Measurements from ENCODE around the gene ERCC3. TPM values are rescaled to one million over a fixed set of nuclear protein-coding genes. Genes with fewer than 3 reads are reported as not detected.

Gene ERCC3
- total RNA-seq, 1 experiment from 2014 or later = 52.7 TPM

DNA sequence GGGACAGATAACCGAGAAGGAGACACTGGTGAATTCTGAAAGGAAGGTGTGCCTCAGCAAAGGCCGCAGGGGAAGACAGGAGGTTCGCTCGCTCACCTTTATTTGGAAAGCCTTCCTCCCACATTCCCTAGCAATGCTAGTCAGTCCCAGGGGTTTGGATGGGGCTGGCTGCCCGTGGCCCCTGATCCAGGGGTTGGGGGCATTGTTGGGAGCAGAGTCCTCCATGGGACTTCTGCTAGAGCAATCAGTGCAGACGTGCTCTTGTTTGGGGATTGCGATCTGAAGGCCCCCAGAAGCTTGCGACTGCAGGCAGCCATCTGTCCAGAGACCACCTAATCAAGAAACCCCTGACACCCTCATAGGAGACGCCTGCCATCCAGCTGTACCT lies 67.8 kb downstream of the ERCC3 start:
- Histone ChIP-seq H3K9me3 (ENCODE audit: control insufficient read depth in 1 of 2, insufficient read depth in 1 of 2, low read depth in 1 of 2, low read length in 2 of 2) (peaks cover 0 to 3% of the 10 kb centered on the region in 2 experiments; a peak in 1 of 4 replicates), H2AFZ (ENCODE audit: low read depth, low read length, poor library complexity, severe bottlenecking) (no peak overlapping the region), H3K27ac (ENCODE audit: low read depth, low read length) (no peak overlapping the region), H3K27me3 (ENCODE audit: insufficient read depth, low read length) (no peaks in the 10 kb centered on the region), H3K4me1 (ENCODE audit: control insufficient read depth in 1 of 2, insufficient read depth in 2 of 2, low read length in 2 of 2) (peaks cover 3 to 8% of the 10 kb centered on the region in 2 experiments; a peak in 2 of 4 replicates), H3K79me2 (ENCODE audit: insufficient read depth, low read length) (no peaks in the 10 kb centered on the region), H3K36me3 (ENCODE audit: control insufficient read depth in 1 of 2, insufficient read depth in 2 of 2, low read length in 2 of 2) (no peaks in the 10 kb centered on the region), H3K4me2 (ENCODE audit: low read length) (peak overlapping the region; percentile 34; the same call in 1 of the 2 replicates), H4K20me1 (ENCODE audit: insufficient read depth) (no peaks in the 10 kb centered on the region), H3K4me3 (replicated peaks in 1 of 2; ENCODE audit: low read depth in 1 of 2, low read length in 2 of 2) (no peak overlapping the region), H3K9ac (ENCODE audit: low read length) (no peak overlapping the region), H3K9me2 (ENCODE audit: insufficient read depth) (no peaks in the 10 kb centered on the region)
- RAD21 ChIA-PET (ENCODE audit: low non-redundant PET in 1 of 2, low total read pairs in 2 of 2, uncharacterized antibody in 2 of 2, unreplicated experiment in 2 of 2) = no interaction called here
- DNase-seq (ENCODE audit: low read depth, low spot score) (no peak), ATAC-seq (no peak)
- intact Hi-C loops (cut with micrococcal nuclease) = no loop called here
- CTCF ChIA-PET = no interaction called here
- POLR2A ChIA-PET = no interaction called here
- no TSS peak for BruUV-seq (replicated peaks)
- TF ChIP-seq, protein P1, sequence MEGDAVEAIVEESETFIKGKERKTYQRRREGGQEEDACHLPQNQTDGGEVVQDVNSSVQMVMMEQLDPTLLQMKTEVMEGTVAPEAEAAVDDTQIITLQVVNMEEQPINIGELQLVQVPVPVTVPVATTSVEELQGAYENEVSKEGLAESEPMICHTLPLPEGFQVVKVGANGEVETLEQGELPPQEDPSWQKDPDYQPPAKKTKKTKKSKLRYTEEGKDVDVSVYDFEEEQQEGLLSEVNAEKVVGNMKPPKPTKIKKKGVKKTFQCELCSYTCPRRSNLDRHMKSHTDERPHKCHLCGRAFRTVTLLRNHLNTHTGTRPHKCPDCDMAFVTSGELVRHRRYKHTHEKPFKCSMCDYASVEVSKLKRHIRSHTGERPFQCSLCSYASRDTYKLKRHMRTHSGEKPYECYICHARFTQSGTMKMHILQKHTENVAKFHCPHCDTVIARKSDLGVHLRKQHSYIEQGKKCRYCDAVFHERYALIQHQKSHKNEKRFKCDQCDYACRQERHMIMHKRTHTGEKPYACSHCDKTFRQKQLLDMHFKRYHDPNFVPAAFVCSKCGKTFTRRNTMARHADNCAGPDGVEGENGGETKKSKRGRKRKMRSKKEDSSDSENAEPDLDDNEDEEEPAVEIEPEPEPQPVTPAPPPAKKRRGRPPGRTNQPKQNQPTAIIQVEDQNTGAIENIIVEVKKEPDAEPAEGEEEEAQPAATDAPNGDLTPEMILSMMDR (IDR thresholded peaks at IDR 0.05 in 2 of 3, conservative IDR thresholded peaks at IDR 0.05 in 1 of 3; ENCODE audit: borderline replicate concordance in 1 of 3, insufficient read depth in 1 of 3, low read depth in 2 of 3, low read length in 2 of 3) = no peak
- TF ChIP-seq POLR2A (IDR thresholded peaks at IDR 0.05; ENCODE audit: borderline replicate concordance, extremely low read depth, insufficient read depth, insufficient read length) (no peak), RAD21 (IDR thresholded peaks at IDR 0.05; ENCODE audit: low read depth) (no peak), TCF7L2 (IDR thresholded peaks at IDR 0.05; ENCODE audit: borderline replicate concordance, extremely low read depth, insufficient read depth, insufficient read length) (no peak), YY1 (IDR thresholded peaks at IDR 0.05; ENCODE audit: extremely low read depth, insufficient replicate concordance, low read depth, low read length) (no peak), ZNF274 (IDR thresholded peaks at IDR 0.05; ENCODE audit: low read depth, low read length) (no peak), SP1 (IDR thresholded peaks at IDR 0.05; ENCODE audit: low read depth) (no peak), SRF (IDR thresholded peaks at IDR 0.05; ENCODE audit: low read depth) (no peak), EZH2 (IDR thresholded peaks at IDR 0.05) (no peak), SIN3A (IDR thresholded peaks at IDR 0.05; ENCODE audit: low read depth) (no peak), CBX3 (IDR thresholded peaks at IDR 0.05; ENCODE audit: low read depth) (no peak), ATF3 (IDR thresholded peaks at IDR 0.05) (no peak), EGR1 (IDR thresholded peaks at IDR 0.05; ENCODE audit: low read depth) (no peak), FOSL1 (IDR thresholded peaks at IDR 0.05; ENCODE audit: low read depth) (no peak)
- TF ChIP-seq, protein P2, sequence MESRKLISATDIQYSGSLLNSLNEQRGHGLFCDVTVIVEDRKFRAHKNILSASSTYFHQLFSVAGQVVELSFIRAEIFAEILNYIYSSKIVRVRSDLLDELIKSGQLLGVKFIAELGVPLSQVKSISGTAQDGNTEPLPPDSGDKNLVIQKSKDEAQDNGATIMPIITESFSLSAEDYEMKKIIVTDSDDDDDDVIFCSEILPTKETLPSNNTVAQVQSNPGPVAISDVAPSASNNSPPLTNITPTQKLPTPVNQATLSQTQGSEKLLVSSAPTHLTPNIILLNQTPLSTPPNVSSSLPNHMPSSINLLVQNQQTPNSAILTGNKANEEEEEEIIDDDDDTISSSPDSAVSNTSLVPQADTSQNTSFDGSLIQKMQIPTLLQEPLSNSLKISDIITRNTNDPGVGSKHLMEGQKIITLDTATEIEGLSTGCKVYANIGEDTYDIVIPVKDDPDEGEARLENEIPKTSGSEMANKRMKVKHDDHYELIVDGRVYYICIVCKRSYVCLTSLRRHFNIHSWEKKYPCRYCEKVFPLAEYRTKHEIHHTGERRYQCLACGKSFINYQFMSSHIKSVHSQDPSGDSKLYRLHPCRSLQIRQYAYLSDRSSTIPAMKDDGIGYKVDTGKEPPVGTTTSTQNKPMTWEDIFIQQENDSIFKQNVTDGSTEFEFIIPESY (IDR thresholded peaks at IDR 0.05; ENCODE audit: extremely low read depth, insufficient replicate concordance, low read length) = no peak
- TF ChIP-seq, protein P3, sequence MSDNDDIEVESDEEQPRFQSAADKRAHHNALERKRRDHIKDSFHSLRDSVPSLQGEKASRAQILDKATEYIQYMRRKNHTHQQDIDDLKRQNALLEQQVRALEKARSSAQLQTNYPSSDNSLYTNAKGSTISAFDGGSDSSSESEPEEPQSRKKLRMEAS (IDR thresholded peaks at IDR 0.05) = no peak
- TF ChIP-seq, protein P4, sequence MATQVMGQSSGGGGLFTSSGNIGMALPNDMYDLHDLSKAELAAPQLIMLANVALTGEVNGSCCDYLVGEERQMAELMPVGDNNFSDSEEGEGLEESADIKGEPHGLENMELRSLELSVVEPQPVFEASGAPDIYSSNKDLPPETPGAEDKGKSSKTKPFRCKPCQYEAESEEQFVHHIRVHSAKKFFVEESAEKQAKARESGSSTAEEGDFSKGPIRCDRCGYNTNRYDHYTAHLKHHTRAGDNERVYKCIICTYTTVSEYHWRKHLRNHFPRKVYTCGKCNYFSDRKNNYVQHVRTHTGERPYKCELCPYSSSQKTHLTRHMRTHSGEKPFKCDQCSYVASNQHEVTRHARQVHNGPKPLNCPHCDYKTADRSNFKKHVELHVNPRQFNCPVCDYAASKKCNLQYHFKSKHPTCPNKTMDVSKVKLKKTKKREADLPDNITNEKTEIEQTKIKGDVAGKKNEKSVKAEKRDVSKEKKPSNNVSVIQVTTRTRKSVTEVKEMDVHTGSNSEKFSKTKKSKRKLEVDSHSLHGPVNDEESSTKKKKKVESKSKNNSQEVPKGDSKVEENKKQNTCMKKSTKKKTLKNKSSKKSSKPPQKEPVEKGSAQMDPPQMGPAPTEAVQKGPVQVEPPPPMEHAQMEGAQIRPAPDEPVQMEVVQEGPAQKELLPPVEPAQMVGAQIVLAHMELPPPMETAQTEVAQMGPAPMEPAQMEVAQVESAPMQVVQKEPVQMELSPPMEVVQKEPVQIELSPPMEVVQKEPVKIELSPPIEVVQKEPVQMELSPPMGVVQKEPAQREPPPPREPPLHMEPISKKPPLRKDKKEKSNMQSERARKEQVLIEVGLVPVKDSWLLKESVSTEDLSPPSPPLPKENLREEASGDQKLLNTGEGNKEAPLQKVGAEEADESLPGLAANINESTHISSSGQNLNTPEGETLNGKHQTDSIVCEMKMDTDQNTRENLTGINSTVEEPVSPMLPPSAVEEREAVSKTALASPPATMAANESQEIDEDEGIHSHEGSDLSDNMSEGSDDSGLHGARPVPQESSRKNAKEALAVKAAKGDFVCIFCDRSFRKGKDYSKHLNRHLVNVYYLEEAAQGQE (IDR thresholded peaks at IDR 0.05; ENCODE audit: low read depth) = no peak
